H1 (cell line): ENCODE measurements around the gene PRSS22. TPM values are rescaled to one million over a fixed set of nuclear protein-coding genes. Genes with fewer than 3 reads are reported as not detected.

Experiments
- CBX5 ChIP-seq: fragments of 300-800, 300-1000 bp; sonication (generic); IDR thresholded peaks from 2 replicates; pipeline ENCODE4 v1.7.1; 2016; ENCODE audit warnings: antibody characterized with exemption, low read length, low read depth
- CHD7 ChIP-seq: fragments of 300-600 bp; sonication (generic); IDR thresholded peaks from 2 replicates; pipeline ENCODE4 v1.7.1; 2012; ENCODE audit warnings: low read length, moderate library complexity, mild to moderate bottlenecking, inconsistent platforms; ENCODE audit not compliant: insufficient replicate concordance
- GTF2F1 ChIP-seq: IDR thresholded peaks from 2 replicates; pipeline ENCODE4 v1.6.1; 2012; ENCODE audit warnings: low read depth, low read length, improper control_type of control experiment, borderline replicate concordance
- HDAC2 ChIP-seq, 2 experiments: fragments of 300-600 bp in 1 of 2; sonication (generic) in 1 of 2; IDR thresholded peaks; 2 replicates each; pipeline ENCODE4 v1.6.1; 2011 to 2012; ENCODE audit warnings: low read depth in 2 of 2, low read length in 2 of 2, mild to moderate bottlenecking in 2 of 2, moderate library complexity in 2 of 2, borderline replicate concordance in 1 of 2, inconsistent platforms in 1 of 2
- KDM1A ChIP-seq: fragments of 200-600, 300-600 bp; sonication (generic); IDR thresholded peaks from 2 replicates; pipeline ENCODE4 v1.7.1; 2016; ENCODE audit warnings: mild to moderate bottlenecking, low read length, borderline replicate concordance
- RFX5 ChIP-seq: IDR thresholded peaks from 2 replicates; pipeline ENCODE4 v1.6.1; 2011; ENCODE audit warnings: low read depth, low read length, improper control_type of control experiment, borderline replicate concordance
- SP1 ChIP-seq: IDR thresholded peaks from 2 replicates; pipeline ENCODE4 v1.6.1; 2011; ENCODE audit warnings: low read depth, low read length
- SP2 ChIP-seq: IDR thresholded peaks from 2 replicates; pipeline ENCODE4 v1.6.1; 2012; ENCODE audit warnings: mild to moderate bottlenecking, low read length, inconsistent platforms
- polyA plus RNA-seq, 7 experiments: library from polyadenylated mRNA; depleted of rRNA in 3 of 7; stranded (reverse) in 5 of 7; unstranded in 2 of 7; fragments of >200 nt in 5 of 7; fragments of 200-250 nt in 2 of 7; gene quantifications; 1 replicate in 5 of 7; 2 replicates in 1 of 7; 4 replicates in 1 of 7; pipeline versions ENCODE4 v1.2.1 to v1.2.3, GENCODE V29; 2011 to 2013; ENCODE audit warnings: missing spikeins in 2 of 7, mixed read lengths in 2 of 7
- total RNA-seq: library from RNA; stranded (reverse); fragmentation: NEBNext Ultra II Directional; extraction: Animal tissue kit (Norgen Biotek cat#: 25700); gene quantifications from 2 replicates; pipeline ENCODE4 v1.2.1, GENCODE V29; 2021

Gene PRSS22
- total and polyA plus RNA-seq, 2 of the 8 experiments (the other 6 are each of a cell fraction or from before 2014, with no cell fraction given), result 4.0 to 4.4 TPM

- TF ChIP-seq CHD7, result no peak
- TF ChIP-seq HDAC2 (IDR thresholded peaks at IDR 0.05; ENCODE audit: borderline replicate concordance in 1 of 2, low read depth in 2 of 2, low read length in 2 of 2), result no peak
- no peak for TF ChIP-seq CBX5
- TF ChIP-seq SP2, result no peak
- TF ChIP-seq RFX5, result no peak
- no peak; the same call in 1 of the 2 replicates for TF ChIP-seq SP1
- no peak for TF ChIP-seq KDM1A
- TF ChIP-seq GTF2F1, result no peak
- TF ChIP-seq, all 59 proteins: peak for 0
These were observed 39.6 kb downstream of the PRSS22 start (continued) for GRCh38 chr16:2818272-2818876.
